Skin epidermis (tissue), 12 donors: ENCODE data around the gene SAMD4A.

ENCODE experiments used
- H3K27ac ChIP-seq, 21 experiments: fragments of 200-600 bp; sonication (generic) in 11 of 21; one replicate each; pipeline ENCODE4 v1.5.0; 2020; ENCODE audit warnings: mild to moderate bottlenecking in 3 of 21, inconsistent platforms in 2 of 21, moderate library complexity in 2 of 21
- H3K4me3 ChIP-seq, 7 experiments: fragments of 200-600 bp; sonication (generic) in 2 of 7; one replicate each; pipeline ENCODE4 v1.5.0; 2020; ENCODE audit warnings: inconsistent platforms in 2 of 7, mild to moderate bottlenecking in 2 of 7, moderate library complexity in 1 of 7

Gene SAMD4A

DNA sequence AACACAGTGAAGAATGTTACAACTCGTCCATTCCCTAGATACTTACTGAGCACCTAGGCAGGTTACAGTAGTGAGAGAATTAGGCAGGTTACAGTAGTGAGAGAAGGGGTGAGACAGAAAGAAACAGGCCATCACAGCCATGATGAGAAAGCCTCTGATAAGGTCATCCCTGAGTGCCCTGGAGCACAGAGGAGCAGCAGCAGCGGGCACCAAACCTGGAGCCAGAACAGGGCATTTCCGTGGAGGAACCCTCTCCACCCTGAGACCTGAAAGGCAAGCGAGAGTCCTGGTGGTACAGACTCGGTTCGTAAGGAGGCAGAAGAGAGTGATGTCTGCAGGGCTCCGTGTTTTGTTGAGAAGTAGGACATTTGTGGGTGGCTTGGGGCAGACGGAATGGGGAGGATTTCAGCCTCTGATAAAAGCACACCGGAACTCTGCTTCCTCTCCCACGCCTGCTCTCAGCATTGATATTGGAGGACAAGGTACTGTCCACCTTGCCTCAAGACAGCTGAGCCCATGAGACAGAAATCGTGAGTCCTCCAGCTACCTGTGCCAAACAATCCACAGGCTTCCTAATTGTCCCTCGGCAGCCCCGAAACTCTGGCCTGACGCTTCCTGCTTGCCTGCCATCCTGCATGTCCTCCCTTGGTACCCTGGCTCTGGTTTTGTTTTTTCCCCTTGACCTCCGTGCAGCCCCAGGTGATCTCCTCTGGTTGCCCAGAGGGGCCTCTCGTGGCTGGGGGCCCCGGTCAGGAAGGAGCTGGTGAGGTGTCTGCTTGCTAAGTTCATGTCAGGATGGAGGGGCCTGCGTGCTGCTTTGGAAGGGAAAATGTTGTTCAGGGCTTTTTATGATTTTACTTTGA lies 199.6 kb downstream of the SAMD4A start:
- H3K27ac ChIP-seq: peak overlapping the region in 5 of 21 experiments; percentile 11 to 35 (median 15)
- H3K4me3 ChIP-seq: no peak overlapping the region

DNA sequence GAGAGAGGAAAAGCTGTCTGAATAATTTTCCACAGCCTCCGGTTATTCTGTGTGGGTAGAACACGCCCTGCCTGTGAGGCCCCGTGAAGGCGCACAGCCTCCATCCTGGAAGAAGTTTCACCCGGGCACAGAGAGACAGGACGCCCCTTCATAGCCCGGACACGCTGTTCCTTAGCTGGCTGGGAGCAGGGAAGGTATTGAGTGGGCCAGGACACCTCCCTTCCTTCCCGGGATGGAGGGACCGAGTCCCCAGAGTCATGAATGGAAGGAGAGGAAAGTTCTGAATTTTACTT lies 200.2 kb downstream of the SAMD4A start:
- no peak overlapping the region for H3K4me3 ChIP-seq
- H3K27ac ChIP-seq: peak overlapping the region in 4 of 21 experiments; percentile 11 to 35 (median 22)

DNA sequence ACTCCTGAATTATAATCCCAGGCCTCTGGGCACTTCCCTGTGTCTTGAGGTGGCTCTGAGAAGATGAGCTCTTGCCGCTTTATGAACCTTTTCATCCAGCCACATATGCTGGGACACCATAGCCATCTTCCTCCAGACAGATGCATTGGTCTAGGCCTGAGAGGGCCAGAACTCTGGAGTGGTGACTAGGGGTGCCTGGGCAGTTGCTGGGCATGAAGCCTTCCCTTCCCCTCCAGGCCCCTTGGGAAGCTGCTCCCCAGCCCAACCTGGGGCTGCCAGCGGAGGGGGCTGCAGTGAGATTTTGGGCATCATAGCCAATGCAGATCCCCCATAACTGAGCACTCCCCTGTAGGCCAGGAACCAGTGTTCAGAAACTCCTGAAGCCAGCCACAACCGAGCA lies 200.5 kb downstream of the SAMD4A start:
- Histone ChIP-seq H3K4me3 (no peak overlapping the region), H3K27ac (peak overlapping the region in 2 of 21 experiments; percentile 10 to 15)

DNA sequence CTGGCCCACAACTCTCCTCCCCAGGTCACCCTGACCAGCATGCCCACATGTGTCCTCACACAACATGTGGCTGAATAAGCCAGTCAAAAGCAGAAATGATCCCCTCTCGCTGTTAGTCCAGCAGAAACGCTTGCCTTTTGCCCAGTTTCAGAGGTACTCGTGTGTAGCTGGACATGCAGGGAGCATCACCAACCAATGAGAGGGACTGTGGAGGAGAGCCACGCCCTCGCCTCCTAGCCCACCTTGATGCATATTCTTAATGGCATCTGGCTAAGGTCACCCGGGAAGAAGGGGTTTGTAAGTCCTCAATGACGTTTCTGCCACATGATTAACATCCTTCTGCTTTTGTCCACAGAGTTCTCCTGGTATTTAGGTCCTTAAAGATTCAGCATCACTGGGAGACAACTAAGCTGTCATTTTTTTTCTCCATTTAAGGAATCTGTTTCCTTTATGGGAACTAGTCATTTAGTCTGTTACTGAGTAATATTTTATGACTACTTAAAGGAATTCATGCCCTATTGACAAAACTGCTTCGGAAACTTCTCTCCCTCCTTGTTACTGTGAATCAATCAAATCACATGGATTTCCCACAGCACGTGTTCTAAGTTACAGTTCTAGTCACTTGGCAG lies 201.7 kb downstream of the SAMD4A start:
- H3K4me3 ChIP-seq: no peak overlapping the region
- no peak overlapping the region for H3K27ac ChIP-seq

DNA sequence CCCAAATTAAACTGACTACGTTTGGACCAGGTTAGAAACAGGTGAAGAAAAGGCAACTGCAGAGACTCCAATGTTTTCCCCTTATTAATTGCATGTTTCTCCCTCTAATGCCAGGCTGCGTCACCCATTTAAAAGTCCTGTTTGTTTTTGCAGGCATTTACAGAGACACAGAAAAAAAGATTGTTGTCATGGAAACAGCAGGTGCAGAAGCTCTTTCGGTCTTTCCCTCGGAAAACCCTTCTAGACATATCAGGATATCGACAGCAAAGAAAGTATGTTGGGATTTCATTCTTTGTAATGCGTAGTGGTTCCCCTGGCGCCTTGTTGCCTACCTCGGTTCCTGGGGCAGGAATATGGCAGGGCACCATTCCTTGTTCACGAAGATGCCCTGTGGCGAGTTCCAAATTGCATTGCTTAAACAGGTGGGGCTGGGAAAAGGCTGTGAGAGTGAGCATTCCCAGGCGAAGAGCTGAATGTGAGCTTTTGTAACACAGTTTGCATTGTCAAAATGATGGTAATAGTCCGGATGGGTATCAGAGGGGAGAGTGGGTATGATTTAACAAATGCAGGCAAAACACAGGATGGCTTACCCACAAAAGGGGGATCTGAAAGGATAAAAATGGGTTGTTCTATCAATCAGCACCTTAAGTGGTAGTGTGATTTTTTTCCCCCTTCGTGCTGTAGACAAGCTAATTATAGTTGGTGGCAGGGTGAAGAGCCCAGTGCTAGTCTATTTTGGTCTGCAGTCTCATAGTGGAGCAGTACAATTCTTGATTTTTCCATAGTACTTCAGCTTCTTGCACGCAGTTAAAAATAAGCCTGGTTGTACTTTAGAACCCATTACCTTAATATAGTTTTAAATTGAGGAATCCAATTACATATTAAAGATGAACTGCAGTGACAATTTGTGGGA lies 203.3 kb downstream of the SAMD4A start:
- no peak overlapping the region for H3K27ac ChIP-seq
- no peak overlapping the region for H3K4me3 ChIP-seq

DNA sequence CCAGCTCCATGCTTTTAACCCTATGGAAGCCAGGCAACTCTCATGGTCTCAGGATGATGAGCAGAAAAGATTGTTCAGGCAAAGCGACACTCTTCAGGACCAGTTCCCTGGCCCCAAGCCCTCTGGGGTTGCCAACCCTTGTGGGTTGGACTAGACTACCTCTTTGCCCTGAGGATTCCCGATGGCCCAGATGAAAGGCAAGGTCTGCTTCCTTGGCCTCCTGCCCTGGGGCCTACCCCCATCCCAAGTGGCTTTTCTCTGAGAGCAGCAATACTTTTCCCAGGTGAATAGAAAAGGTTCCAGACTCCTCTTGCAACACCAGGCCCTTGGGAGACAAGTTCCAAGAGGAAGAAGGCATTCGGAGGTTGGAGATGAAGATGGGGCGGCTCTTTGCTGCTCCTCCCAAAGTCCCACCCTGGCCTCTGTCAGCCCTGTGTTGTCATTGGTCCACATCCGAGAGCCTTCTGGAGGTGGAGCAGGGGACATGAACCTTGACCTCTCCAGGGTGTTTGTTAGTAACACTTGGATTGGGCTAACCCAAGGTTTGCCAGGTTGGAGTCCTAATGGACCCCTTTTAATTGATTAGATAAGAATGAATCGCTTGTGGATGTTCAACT lies 204.6 kb downstream of the SAMD4A start:
- H3K4me3 ChIP-seq: no peak overlapping the region
- H3K27ac ChIP-seq: peak overlapping the region in 10 of 21 experiments; percentile 5 to 86 (median 74)

DNA sequence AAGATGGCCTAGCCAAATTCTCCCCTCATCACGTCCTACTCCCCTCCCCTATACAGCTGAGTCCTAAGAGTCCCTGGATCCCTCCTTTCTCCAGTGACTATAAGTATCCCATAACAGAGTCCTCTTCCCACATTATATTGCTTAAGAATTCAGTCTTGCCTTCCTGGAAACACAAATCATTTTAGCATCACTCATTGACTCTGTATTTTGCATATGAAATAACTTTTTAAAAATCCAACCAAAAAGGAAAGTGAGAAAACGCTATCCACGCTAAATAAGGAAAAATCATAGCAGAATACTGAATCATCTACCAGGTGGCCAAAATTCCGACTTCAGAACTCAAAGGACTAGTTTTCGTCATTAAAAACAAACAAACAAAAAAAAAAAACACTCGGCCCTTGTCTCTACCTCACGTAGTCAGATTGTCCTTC lies 205.5 kb downstream of the SAMD4A start:
- Histone ChIP-seq H3K27ac (peak overlapping the region in 19 of 21 experiments; percentile 32 to 86 (median 71)), H3K4me3 (no peak overlapping the region)

DNA sequence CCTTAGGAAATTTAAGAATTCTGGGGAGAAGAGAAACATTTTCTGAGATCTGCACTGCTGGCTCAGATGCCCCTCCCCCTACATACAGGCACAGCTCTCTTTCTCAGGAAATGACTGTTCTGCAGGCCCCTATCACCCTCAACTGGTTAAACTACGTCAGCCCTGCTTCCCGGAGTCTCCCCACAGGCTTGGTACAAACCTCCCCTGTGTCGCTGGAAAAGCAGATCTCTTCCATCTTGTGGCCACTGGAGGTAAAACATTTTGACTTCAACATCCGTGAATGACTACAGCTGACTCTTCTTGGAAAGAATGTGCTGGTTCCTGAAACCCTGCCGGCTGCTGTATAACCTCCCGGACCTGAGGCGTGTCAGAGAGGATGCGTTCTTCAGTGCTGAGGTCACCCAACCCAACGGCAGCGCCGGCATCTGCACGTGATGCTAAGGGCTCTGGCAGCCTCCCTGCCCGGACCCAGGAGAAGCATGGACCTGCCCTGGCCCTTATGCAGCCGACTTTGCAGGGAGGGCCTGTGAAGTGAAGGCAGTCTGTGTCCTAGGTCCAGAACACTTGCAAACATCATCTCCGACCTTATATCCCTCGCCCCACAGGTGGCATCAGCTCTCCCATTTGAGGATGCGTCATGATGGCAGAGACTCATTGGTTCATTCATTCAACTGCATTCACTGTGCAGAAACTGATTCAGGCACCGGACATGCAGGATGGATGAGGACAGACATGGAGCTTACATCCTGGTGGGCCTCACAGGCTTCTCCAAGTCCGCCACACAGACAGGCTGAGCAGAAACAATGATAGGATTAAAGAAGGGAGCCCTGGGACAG lies 206.5 kb downstream of the SAMD4A start:
- peak overlapping the region in 19 of 21 experiments; percentile 32 to 86 (median 71) for H3K27ac ChIP-seq
- no peak overlapping the region for H3K4me3 ChIP-seq

DNA sequence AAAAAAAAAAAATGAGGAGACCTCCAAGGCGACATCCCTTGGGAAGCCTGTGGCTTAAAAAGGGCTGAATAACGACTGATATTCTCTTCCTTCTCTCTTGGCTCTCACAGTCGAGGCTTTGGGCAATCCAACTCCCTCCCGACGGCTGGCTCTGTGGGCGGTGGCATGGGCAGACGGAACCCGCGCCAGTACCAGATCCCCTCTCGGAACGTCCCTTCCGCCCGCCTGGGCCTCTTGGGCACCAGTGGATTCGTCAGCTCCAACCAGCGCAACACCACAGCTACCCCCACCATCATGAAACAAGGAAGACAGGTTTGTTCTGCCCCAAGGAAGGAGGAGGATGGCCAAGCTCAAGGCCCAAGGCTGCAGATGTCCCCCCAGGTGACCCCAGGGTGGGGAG lies 207.9 kb downstream of the SAMD4A start:
- no peak overlapping the region for H3K4me3 ChIP-seq
- H3K27ac ChIP-seq: peak overlapping the region in 1 of 21 experiments; percentile 49

DNA sequence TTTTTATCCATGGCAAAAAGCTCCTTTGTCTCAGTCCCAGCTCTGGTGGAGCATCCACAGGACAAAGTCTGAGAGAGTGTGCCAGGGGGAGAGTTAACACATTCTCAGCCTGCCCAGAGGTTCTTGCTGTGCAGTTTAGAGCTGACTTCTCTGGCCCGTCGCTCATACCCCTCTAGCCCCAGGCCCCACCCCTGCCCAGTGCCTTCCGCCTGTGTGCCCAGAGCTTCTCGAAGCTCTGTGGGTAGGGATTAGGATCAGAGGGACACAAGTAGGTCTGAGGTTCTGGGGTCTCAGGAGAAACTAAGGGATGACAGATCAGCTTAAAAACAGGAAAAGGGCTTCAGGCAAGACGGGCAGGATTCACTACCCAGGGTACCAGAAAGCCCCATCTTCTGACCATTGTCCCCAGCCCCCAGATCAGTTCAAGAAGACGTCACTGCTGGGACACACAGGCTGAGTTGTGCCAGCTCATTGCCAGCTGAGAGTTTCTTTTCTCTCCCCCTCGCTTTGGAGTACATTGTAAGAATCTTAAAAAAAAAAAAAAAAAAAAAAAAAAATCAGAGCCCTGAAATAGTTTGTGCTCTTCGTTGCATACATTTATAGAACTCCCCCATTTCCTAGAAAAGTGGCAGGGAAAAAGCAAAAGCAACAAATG lies 208.7 kb downstream of the SAMD4A start:
- Histone ChIP-seq H3K4me3 (no peak overlapping the region), H3K27ac (no peak overlapping the region)

DNA sequence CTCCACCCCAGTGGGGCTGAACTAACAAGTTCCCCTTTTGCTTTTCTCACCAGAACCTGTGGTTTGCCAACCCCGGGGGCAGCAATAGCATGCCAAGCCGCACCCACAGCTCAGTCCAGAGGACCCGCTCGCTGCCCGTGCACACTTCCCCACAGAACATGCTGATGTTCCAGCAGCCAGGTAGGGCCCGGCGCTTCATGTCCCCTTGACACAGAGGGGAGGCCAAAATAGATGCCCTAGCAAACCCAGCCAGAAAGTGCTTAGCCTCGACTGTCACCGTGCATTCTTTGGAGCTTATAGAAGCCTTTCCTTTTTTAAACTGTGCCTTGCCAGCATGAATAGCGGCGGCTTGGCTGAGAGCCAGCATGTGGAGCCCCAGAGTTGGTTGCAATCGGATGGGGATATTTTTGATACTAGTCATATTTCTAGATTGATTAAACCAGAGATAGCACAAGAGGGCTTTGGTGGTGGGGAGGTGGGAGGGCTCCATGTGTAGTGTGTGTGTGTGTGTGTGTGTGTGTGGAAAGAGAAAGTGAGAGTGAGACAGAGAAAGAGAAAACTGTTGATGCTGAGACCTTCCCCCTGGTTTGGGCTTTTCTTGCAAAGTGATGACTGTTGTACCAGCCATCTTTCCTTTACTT lies 209.6 kb downstream of the SAMD4A start:
- H3K4me3 ChIP-seq: no peak overlapping the region
- H3K27ac ChIP-seq: no peak overlapping the region

DNA sequence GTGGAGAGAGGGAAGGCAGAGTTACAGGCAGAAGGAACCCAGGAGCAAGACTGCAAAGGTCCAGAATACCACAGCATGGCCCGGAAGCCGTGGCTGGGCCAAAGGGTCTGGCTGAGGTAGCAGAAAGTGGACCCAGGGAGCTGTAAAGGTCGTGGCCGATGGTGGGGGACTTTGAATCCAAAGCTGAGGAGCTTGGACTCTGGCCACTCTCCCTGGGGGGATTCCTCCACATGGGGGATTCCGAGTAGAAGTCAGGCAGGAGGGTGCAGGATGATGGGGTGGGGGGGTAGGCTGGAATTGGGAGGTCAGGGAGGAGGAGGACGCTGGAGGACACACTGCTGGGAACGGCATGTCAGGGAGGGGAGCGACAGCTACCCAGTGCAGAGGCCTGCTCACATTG lies 210.5 kb downstream of the SAMD4A start:
- Histone ChIP-seq H3K27ac (no peak overlapping the region), H3K4me3 (no peak overlapping the region)

DNA sequence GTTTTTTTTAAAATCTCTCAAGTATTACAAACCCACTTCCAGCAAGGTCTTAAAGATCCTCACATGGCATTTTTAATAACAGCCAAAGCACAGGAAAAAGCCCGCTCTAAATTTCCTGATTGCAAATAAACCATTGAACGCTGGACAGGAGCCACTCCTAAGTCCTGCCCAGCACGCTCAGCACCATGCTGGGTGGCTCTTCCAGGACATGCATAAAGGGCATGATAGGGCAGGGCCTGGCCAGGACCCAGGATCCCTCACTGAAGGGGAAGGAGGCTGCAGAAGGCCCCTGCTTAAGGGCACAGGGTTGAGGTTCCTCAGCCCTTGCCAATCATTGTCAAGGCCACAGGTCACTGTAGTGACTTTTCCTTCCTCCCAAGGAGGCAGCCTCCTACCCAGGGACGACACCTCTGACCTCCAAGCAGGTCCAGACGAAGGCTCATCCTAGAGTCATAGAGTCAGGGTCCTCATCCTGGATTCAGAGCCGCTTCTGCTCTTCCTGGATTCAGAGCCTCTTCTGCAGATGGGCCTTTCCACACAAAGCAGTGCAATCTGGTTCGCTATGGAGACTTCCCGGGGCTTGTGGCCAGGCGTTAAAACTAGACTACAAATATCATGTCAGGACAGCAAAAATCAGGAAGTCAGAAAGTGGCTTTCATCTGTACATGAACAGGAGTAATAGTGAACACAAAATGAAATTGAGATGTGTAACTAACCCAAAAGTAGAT lies 211.9 kb downstream of the SAMD4A start:
- Histone ChIP-seq H3K27ac (no peak overlapping the region), H3K4me3 (no peak overlapping the region)

DNA sequence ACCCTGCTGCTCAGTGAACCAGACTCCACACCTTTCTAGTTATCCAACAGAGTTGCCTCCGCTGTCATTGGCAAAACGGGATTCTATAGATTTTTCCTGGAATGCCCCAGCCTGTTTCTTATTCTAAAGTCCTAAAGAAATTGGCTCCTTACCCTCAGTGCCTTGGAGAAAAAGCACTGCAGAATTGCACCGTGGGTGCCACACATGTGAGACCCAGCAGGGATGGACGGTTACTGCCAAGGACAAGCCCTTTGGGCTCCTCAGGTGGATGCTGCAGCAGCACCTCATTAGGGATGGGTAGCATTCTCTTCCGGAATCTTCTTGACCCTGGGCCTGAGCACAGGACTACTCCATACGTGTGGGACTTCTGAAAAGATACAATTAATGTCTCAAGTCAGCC lies 214.2 kb downstream of the SAMD4A start:
- no peak overlapping the region for H3K27ac ChIP-seq
- H3K4me3 ChIP-seq: no peak overlapping the region

DNA sequence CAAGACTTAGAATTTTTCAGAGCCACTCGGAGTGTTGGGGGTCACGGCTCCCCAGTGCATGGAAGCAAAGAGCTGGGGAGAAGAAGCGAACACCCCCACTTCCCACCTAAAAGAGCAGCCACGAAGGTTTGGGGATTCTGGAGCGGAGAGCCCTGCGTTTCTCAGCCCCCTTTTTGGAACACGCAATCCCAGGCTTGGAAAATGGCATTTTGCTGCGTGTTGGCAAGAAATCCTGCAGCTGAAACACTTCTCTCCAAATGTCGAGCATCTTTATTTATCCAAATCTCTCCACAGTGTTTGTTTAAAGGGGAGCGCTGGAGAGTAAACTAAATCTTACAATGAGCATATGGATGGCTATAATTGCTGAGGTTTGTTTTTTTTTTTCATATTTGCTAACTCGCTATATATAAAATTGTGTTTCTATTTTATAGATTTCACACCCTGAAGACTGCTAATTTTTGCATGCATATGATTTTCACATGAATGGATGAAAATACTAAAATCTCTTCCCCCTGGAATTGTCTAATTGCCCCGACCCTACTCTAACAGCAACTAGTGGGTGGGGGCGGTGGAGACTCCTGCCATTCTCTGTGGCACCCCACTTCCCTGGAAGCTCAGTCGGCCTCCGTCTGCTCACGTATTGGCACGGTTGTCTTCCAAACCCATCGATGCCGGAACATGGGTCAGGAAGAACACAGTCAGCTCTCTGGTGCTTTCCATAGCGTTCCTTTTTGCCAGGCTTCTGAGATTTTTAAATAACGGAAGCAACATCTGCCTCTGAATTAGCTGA lies 215.2 kb downstream of the SAMD4A start:
- Histone ChIP-seq H3K27ac (no peak overlapping the region), H3K4me3 (no peak overlapping the region)

DNA sequence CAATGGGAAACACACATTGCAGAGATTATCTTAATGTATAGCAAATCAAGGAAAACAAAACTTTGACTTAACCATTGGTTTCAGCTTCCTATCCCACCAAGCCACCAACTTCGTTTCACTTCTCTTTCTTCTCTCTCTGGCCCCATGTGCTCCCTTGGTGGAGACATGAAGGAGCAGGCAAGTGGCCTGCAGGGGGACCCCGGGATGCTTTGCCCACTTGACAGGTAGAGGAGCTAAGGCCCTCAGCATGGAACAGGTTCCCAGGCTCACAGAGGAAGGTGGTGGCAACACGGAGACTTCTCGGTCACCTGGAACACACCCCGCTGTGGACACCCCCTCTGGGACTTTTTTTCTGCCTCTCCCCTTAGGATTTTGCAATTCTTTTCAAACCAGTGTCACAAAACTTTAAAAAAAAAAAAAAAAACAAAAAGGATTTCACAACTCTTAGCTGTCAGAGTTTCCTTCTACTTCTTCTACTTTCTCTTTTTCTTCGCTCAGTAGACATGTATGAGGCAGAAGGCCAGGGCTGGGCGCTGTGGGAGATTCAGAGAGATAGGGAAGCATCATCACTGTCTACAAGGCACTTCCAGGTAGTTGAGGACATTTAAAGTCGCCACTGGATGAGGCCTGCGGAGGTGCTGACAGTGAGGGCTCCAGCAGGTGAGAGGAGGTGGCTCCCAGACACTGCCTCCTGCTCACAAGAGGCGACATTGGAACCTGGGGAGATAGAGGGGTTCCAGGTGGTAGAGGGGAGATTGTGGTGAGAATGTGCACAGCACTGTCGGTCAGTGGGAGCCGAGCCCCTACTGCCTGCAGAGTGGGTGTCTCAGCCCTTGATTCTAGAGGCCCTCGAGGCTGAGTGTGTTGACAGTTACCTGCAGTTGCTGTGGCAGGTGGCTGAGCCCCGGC lies 216.1 kb downstream of the SAMD4A start:
- Histone ChIP-seq H3K4me3 (no peak overlapping the region), H3K27ac (no peak overlapping the region)
